DMS 273 treated with DMSO at 0.1 percent for 48 hours (cell line): ENCODE measurements around the gene WASHC2A.
"Not testable (repeated sequence)": the region's sequence is repeated elsewhere in the genome, so short reads cannot be mapped to it uniquely, and the experiment has no call there.

Experiments used
- DNase-seq: peaks from one replicate; lab custom pipeline; 2025; lab: John Stamatoyannopoulos, UW

WASHC2A gene

DNA sequence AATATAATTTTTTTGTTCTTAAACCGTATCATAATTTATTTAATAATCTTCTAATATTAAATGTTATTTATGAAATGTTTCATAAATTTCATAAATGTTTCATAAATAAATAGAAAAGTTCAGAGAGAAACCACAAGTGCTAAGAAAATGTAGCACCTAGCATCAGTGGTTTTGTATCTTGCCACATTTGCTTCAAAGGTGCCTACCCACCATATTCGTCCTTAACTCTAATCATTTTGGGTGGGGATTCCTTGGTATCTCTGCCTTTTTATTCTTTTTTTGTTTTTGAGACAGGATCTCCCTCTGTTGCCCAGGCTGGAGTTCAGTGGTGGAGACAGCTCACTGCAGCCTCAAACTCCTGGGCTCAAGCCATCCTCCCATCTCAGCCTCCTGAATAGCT lies 7.4 kb downstream of the WASHC2A start:
- not testable (repeated sequence) for DNase-seq

DNA sequence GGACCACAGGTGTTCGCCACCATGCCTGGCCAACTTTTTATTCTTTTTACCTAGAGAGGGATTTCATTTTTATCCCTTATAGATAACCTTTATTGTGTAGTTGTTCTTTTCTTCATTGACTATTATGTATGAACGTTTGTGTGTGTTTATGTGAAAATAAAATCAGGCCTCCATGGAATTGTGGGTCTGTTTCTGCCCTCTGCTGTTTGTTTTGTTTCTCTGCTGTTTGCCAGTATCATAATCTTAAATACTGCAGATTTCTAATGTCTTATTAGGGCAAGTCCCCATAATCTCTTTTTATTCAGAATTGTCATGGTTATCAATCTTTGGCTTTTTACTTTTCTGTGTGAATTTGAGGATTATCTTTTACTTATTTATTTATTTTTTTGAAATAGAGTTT lies 7.8 kb downstream of the WASHC2A start:
- DNase-seq: not testable (repeated sequence)

GRCh38 chr10:50091304-50091703 lies 23.6 kb downstream of the WASHC2A start:
- DNase-seq: not testable (repeated sequence)

GRCh38 chr10:50092928-50093327 lies 25.2 kb downstream of the WASHC2A start:
- not testable (repeated sequence) for DNase-seq

DNA sequence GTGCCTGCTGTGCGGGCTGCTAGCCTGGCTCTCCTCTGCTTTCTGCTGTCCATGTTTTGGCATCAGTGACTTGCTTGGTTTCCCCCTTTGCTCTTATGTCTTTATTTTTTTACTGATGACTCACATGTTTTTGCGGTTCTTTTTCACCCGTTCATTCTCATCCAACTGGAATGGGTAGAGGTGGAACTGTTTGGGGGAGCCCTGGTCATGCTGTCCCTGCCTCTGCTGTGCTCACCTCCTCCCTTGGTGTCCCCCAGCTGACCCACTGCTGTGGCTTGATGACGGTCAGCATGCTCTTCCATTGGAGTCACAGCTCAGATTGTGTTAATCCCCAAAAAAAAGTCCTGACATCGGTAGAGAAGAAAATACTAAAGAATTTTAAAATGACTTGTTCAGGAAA lies 26.9 kb downstream of the WASHC2A start:
- DNase-seq: not testable (repeated sequence)

- DNase-seq: not testable (repeated sequence)
Observed at GRCh38 chr10:50095402-50095801, 27.6 kb downstream of the WASHC2A start.

GRCh38 chr10:50096722-50097121 lies 29.0 kb downstream of the WASHC2A start:
- DNase-seq: not testable (repeated sequence)

- not testable (repeated sequence) for DNase-seq
Observed at GRCh38 chr10:50098645-50099044, 30.9 kb downstream of the WASHC2A start.

DNA sequence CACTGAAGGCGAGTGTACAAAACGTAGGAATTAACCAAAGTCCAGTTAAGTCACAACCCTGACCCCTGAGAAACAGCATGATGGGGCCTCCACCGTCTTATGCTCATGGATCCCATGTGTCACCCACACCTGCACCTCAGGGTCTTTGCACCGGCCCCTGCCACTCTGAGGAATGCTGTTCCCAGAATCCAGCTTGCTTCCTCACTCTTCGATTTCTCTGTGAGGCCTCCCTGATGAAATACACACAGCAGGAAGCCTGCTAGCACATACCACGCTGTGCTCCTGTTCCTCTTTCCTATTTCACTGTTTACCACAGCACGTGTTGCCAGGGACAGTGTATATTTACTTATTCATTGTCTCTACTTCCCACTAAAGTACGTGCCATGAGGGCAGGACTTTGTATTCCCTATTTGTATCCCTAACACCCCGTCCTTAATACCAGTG lies 33.4 kb downstream of the WASHC2A start:
- DNase-seq: not testable (repeated sequence)

DNA sequence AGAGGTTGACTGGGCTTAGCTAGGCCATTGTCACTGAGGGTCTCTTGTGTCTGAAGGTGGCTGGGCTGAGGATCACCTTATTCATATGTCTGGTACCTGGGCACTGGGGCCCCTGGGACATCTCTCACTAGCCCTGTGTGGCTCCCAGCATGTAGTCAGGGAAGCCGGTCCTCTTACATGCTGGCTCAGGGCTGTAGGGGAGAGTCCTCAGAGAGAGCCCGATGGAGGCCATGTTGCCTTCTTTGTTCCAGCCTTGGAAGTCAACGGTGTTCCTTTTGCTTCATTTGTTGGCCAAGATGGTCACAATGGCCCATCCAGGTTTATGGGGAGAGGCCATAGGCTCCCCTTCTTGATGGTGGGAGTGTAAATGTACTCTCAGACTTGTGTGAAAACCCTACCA lies 34.0 kb downstream of the WASHC2A start:
- DNase-seq: not testable (repeated sequence)

GRCh38 chr10:50102267-50102666 lies 34.5 kb downstream of the WASHC2A start:
- DNase-seq: not testable (repeated sequence)

DNA sequence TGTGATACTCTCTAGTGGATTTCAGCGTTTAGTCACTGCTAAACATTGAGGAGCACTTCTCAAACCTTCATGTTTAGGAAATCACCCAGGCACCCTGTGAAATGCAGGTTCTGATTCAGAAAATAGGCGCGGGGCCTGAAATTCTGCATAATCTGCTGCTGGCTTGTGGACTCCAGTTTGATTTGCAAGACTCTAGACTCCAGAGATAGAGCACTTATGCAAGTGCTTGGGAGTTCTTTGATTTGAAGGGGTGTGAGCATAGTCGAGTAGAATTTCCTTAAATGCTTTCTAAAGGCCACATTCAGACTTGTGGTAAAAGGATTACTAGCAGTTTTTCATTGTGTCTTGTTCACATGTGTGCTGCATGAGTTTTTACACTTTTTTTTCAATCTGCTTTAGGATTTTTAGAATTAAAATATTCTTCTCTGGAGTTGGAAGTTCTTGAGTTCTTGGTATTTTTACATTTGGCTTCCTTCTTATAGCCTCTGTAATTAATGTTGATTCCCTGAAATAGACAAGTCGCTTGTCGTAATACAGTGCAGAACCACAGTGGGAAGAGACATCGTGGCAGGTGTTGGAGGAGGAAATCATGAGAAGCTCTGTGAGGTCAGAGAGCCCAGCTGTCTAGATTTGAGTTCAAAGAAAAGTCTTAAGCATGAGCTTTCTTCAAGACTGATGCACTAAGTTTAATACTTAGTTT lies 41.4 kb downstream of the WASHC2A start:
- DNase-seq: not testable (repeated sequence)

DNA sequence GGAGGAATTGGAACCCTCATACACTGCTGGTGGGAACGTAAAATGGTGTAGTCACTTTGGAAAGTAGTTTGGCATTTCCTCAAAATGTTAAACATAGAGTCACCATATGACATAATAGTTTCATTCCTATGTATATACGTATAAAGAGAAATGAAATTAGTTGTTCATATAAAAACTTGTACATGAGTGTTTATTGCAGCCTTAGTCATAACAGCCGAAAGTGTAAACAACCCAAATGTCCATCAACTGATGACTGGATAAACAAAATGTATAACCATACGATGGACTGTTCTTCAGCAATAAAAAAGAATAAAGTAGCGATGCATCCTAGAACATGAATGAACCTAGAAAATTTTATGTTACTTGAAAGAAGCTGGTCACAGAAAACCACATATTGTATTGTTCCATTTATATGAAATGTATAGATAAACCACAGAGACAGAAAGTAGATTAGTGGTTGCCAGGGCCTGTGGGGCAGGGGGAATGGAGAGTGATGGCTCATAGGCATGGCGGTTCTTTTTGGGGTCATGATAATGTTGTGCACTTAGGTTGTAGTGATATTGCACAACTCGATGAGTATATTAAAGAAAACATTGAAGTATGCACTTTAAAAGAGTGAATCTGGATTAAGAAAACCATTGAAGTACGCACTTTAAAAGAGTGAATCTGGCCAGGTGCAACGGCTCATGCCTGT lies 44.8 kb downstream of the WASHC2A start:
- DNase-seq: not testable (repeated sequence)

GRCh38 chr10:50126765-50127164 lies 59.0 kb downstream of the WASHC2A start:
- DNase-seq: not testable (repeated sequence)

GRCh38 chr10:50127770-50128292 lies 60.1 kb downstream of the WASHC2A start:
- DNase-seq: not testable (repeated sequence)

- DNase-seq: not testable (repeated sequence)
Observed at GRCh38 chr10:50131245-50131965, 63.7 kb downstream of the WASHC2A start.

DNA sequence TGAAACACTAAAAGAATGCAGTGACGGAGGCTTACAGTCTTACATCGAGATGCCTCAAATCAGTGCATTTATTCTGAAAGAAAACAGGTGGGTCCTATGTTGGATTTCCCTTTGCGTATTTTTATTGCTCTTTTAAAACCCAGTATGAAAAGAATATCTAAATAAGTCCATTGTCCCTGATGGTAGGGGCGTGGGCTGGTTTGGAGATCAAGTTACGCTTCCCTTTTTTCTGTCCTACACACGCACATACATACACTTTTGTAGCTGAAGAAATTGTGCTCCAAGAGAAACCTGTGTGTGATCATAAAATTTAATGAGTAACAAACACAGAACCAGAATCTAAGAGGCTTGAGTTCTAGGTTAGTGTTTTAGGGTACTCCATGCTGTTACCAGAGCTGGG lies 64.6 kb downstream of the WASHC2A start:
- not testable (repeated sequence) for DNase-seq

GRCh38 chr10:50132841-50133240 lies 65.1 kb downstream of the WASHC2A start:
- DNase-seq: not testable (repeated sequence)

GRCh38 chr10:50143512-50144174 lies 75.9 kb downstream of the WASHC2A start:
- DNase-seq: not testable (repeated sequence)

GRCh38 chr10:50145575-50145974 lies 77.8 kb downstream of the WASHC2A start:
- not testable (repeated sequence) for DNase-seq

GRCh38 chr10:50152792-50153272 lies 85.1 kb downstream of the WASHC2A start:
- no peak for DNase-seq

- DNase-seq: not testable (repeated sequence)
Observed at GRCh38 chr10:50157868-50158267, 90.1 kb downstream of the WASHC2A start.
